ENCODE data around the gene DRC7.
"Not testable (repeated sequence)": the region's sequence is repeated elsewhere in the genome, so short reads cannot be mapped to it uniquely, and the experiment has no call there.

DRC7 gene

DNA sequence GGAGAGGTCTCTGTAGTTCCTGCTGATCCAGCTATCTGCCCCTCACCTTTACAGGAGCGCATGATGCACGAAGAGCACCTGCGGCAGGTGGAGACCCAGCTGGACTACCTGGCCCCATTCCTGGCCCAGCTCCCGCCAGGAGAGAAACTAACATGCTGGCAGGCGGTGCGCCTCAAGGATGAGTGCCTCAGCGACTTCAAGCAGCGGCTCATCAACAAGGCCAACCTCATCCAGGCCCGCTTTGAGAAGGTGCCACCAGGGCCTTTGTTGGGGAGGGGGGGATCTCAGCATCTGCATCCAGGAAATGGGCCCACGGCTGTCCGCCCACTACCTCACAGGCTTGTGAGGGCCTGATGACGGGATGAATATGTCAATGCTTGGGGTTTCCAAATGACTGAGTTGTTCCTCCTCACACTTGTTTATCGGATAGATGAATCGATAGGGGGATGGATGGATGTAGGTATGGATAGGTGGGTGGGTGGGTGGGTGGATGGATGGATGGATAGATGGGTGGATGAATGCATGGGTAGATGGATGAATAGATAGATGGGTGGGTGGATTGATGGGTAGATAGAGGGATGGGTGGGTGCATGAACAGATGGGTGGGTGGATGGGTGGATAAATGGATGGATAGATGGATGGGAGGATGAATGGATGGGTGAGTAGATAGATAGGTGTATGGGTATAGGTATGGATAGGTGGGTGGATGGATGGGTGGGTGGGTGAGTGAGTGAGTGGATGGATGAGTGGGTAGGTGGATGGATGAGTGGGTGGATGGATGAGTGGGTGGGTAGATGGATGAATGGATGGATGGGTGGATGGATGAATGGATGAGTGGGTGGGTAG is 34.0 kb downstream of the DRC7 start:
- TF ChIP-seq, protein P1, sequence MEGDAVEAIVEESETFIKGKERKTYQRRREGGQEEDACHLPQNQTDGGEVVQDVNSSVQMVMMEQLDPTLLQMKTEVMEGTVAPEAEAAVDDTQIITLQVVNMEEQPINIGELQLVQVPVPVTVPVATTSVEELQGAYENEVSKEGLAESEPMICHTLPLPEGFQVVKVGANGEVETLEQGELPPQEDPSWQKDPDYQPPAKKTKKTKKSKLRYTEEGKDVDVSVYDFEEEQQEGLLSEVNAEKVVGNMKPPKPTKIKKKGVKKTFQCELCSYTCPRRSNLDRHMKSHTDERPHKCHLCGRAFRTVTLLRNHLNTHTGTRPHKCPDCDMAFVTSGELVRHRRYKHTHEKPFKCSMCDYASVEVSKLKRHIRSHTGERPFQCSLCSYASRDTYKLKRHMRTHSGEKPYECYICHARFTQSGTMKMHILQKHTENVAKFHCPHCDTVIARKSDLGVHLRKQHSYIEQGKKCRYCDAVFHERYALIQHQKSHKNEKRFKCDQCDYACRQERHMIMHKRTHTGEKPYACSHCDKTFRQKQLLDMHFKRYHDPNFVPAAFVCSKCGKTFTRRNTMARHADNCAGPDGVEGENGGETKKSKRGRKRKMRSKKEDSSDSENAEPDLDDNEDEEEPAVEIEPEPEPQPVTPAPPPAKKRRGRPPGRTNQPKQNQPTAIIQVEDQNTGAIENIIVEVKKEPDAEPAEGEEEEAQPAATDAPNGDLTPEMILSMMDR (IDR thresholded peaks at IDR 0.05; ENCODE audit: insufficient read depth, low read length, missing control alignments) = no peak
- DNase-seq (ENCODE audit: low read depth, low spot score) = no peak
- ChIA-PET CTCF (interaction anchor here (1.0 to 1.9 kb wide), 2 partner anchors 8 to 152 kb away, joined by 3 to 8 read pairs; no protein-coding TSS in a partner anchor), POLR2A (no interaction called here)
- H3K4me3 ChIP-seq (ENCODE audit: low read depth, low read length) = no peak overlapping the region

DNA sequence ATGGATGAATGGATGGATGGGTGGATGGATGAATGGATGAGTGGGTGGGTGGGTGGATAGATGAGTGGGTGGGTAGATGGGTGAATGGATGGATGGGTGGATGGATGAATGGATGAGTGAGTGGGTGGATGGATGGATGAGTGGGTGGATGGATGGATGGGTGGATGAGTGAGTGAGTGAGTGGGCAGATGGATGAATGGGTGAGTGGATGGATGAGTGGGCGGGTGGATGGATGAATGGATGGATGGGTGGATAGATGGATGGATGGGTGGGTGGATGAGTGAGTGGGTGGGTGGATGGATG is 34.5 kb downstream of the DRC7 start:
- H3K4me3 ChIP-seq (ENCODE audit: low read depth, low read length) = no peak overlapping the region
- TF ChIP-seq, protein P1 (IDR thresholded peaks at IDR 0.05; ENCODE audit: insufficient read depth, low read length, missing control alignments) = no peak
- DNase-seq (ENCODE audit: low read depth, low spot score) = no peak
- CTCF ChIA-PET = no interaction called here
- POLR2A ChIA-PET = no interaction called here

DNA sequence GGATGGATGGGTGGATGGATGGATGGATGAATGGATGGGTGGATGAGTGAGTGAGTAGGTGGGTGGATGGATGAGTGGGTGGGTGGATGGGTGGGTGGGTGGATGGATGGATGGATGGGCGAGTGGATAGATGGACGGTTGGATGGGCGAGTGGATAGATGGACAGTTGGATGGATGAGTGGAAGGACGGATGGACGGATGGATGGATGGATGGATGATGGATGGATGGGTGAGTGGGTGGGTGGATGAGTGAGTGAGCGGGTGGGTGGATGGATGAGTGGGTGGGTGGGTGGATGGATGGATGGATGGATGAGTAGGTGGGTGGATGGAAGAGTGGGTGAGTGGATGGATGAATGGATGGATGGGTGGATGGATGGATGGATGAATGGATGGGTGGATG is 35.2 kb downstream of the DRC7 start:
- DNase-seq (ENCODE audit: low read depth, low spot score); POLR2A ChIA-PET; H3K4me3 ChIP-seq (ENCODE audit: low read depth, low read length): not testable (repeated sequence)
- CTCF ChIA-PET = interaction anchor here (1.3 kb wide), 1 partner anchor 9 kb away, joined by 4 read pairs; no protein-coding TSS in a partner anchor

DNA sequence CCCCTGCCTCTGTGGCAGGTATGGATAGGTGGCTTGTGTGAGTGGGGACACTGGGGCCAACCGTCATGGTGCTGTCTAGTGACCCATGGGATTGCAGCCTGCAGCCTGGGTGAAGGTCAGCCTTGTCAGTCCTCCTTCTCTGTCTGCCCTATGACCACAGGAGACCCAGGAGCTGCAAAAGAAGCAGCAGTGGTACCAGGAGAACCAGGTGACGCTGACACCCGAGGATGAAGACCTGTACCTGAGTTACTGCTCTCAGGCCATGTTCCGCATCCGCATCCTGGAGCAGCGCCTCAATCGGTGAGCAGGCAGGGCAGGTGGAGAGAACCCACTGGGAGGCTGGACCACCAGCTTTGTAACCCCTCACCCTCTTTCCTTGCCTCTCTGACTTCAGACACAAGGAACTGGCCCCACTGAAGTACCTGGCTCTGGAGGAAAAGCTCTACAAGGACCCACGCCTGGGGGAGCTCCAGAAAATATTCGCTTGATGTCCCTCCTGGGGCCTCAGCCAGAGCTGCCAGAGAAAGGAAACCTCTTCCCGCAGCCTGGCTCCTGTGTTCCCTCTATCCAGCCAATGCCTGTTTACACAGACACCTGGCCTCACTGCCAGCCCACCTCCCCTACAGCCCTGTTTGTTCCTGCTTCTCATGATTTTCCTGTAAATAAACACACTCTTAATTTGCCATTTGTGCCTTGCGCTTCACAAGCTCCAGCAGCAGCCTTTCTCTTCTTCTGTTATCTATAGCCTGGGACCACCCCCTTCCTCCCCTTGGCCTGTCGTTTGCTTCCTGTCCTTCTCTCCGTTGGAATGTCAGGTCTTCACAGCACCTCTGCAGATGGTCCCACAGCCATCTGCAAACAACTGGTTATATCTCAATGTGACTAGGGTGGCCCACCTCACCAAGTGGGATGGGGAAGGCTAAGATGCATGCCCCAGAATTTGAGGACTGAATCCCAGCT is 36.4 kb downstream of the DRC7 start:
- DNase-seq (ENCODE audit: low read depth, low spot score) = no peak
- TF ChIP-seq, protein P1 (IDR thresholded peaks at IDR 0.05; ENCODE audit: insufficient read depth, low read length, missing control alignments) = no peak
- H3K4me3 ChIP-seq (ENCODE audit: low read depth, low read length) = no peak overlapping the region
- POLR2A ChIA-PET = no interaction called here
- CTCF ChIA-PET = interaction anchor here (1.0 to 1.9 kb wide), 5 partner anchors 8 to 155 kb away, joined by 3 to 5 read pairs (median 4); no protein-coding TSS in a partner anchor

DNA sequence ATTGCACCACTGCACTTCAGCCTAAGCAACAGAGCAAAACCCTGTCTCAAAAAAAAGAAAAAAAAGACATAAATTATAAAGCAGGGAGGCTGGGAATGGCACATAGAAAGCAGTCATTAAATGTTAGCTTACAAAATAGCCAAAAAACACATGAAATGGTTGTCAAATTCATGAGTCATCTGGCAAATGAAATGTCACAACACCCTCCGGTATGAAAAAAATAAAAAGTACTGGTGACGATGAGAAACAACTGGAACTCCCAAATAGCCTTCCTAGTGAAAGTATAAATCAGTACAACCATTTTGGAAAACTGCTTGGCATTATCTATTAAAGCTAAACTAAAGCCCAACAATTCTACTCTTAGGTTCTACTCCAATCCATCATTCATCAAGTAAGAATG is 37.4 kb downstream of the DRC7 start:
- POLR2A ChIA-PET = no interaction called here
- H3K4me3 ChIP-seq (ENCODE audit: low read depth, low read length) = no peak overlapping the region
- no peak for DNase-seq (ENCODE audit: low read depth, low spot score)
- CTCF ChIA-PET = interaction anchor here (0.8 to 1.9 kb wide), 4 partner anchors 9 to 155 kb away, joined by 3 to 5 read pairs (median 4); no protein-coding TSS in a partner anchor
- TF ChIP-seq, protein P1 (IDR thresholded peaks at IDR 0.05; ENCODE audit: insufficient read depth, low read length, missing control alignments) = no peak

DNA sequence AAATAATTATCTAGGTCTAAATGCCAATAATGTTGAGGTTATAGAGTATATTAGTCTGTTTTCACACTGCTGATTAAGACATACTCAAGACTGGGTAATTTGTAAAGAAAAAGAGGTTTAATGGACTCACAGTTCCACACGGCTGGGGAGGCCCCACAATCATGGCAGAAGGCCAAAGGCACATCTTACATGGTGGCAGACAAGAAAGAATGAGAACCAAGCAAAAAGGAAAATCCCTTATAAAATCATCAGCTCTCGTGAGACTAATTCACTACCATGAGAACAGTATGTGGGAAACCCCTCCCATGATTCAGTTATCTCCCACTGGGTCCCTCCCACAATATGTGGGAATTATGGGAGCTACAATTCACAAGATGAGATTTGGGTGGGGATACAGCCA is 38.1 kb downstream of the DRC7 start:
- no peak overlapping the region for H3K4me3 ChIP-seq (ENCODE audit: low read depth, low read length)
- TF ChIP-seq, protein P1 (IDR thresholded peaks at IDR 0.05; ENCODE audit: insufficient read depth, low read length, missing control alignments) = no peak
- ChIA-PET CTCF (no interaction called here), POLR2A (no interaction called here)
- DNase-seq (ENCODE audit: low read depth, low spot score) = no peak
